KOPT-K1 (cell line): Measurements from ENCODE around the gene CD3G.

Experiments used
- H3K27ac ChIP-seq: fragments of 200-600 bp; sonication (generic); 2 replicates; pipeline ENCODE4 v1.5.1; 2016; ENCODE audit warnings: antibody characterized with exemption, mild to moderate bottlenecking, low read depth, low read length; ENCODE audit not compliant: poor library complexity, severe bottlenecking
- H3K36me3 ChIP-seq: fragments of 200-600 bp; sonication (generic); 2 replicates; pipeline ENCODE4 v1.5.1; 2017; ENCODE audit warnings: antibody characterized with exemption, mild to moderate bottlenecking, low read length, moderate library complexity; ENCODE audit not compliant: insufficient read depth
- H3K9me3 ChIP-seq: fragments of 200-600 bp; sonication (generic); 2 replicates; pipeline ENCODE4 v1.5.1; 2017; ENCODE audit warnings: antibody characterized with exemption, low read length, mild to moderate bottlenecking; ENCODE audit not compliant: insufficient read depth, poor library complexity, severe bottlenecking

Gene CD3G

GRCh38 chr11:118342503-118343161, 1.5 kb upstream of the CD3G start, which contains the start of gene CD3D:
CD3D (minus strand) TSS chr11:118342705; CDS start chr11:118342607, 98 bp downstream.
- Histone ChIP-seq H3K9me3 (no peaks in the 10 kb centered on the region), H3K36me3 (peaks cover 66% of the 10 kb centered on the region), H3K27ac (peak within 1 kb of the TSS; percentile 99)

GRCh38 chr11:118343248-118343647, 896 bp upstream of the CD3G start:
- Histone ChIP-seq H3K27ac (peak overlapping the region; percentile 99), H3K36me3 (peaks cover 66% of the 10 kb centered on the region), H3K9me3 (no peaks in the 10 kb centered on the region)

- no peak overlapping the region for H3K27ac ChIP-seq
- H3K9me3 ChIP-seq = no peaks in the 10 kb centered on the region
- H3K36me3 ChIP-seq = peaks cover 92% of the 10 kb centered on the region
These were observed 5.3 kb downstream of the CD3G start for GRCh38 chr11:118349475-118349874.

GRCh38 chr11:118353084-118353710, 9.1 kb downstream of the CD3G start:
- Histone ChIP-seq H3K27ac (no peak overlapping the region), H3K9me3 (no peaks in the 10 kb centered on the region), H3K36me3 (peaks cover 69% of the 10 kb centered on the region)

GRCh38 chr11:118358071-118358470, 13.9 kb downstream of the CD3G start:
- H3K36me3 ChIP-seq = peaks cover 26% of the 10 kb centered on the region
- no peaks in the 10 kb centered on the region for H3K9me3 ChIP-seq
- H3K27ac ChIP-seq = no peak overlapping the region

GRCh38 chr11:118359295-118359958, 15.3 kb downstream of the CD3G start, which contains the start of gene UBE4A:
UBE4A (plus strand) TSS chr11:118359600; CDS start chr11:118365081, 5,481 bp downstream.
- H3K36me3 ChIP-seq = peaks cover 26% of the 10 kb centered on the region
- peak within 1 kb of the TSS; percentile 67 for H3K27ac ChIP-seq
- H3K9me3 ChIP-seq = no peaks in the 10 kb centered on the region

GRCh38 chr11:118364956-118365615, 20.9 kb downstream of the CD3G start:
- peaks cover 77% of the 10 kb centered on the region for H3K36me3 ChIP-seq
- H3K27ac ChIP-seq = no peak overlapping the region
- no peaks in the 10 kb centered on the region for H3K9me3 ChIP-seq

GRCh38 chr11:118366287-118366686, 22.1 kb downstream of the CD3G start:
- H3K36me3 ChIP-seq = peaks cover 89% of the 10 kb centered on the region
- H3K9me3 ChIP-seq = no peaks in the 10 kb centered on the region
- H3K27ac ChIP-seq = no peak overlapping the region

GRCh38 chr11:118370774-118371173, 26.6 kb downstream of the CD3G start:
- peaks cover 100% of the 10 kb centered on the region for H3K36me3 ChIP-seq
- H3K27ac ChIP-seq = no peak overlapping the region
- H3K9me3 ChIP-seq = no peaks in the 10 kb centered on the region

- peaks cover 100% of the 10 kb centered on the region for H3K36me3 ChIP-seq
- H3K27ac ChIP-seq = no peak overlapping the region
- no peaks in the 10 kb centered on the region for H3K9me3 ChIP-seq
These were observed 29.1 kb downstream of the CD3G start for GRCh38 chr11:118373263-118373662.

GRCh38 chr11:118373871-118374270, 29.7 kb downstream of the CD3G start:
- Histone ChIP-seq H3K9me3 (no peaks in the 10 kb centered on the region), H3K27ac (no peak overlapping the region), H3K36me3 (peaks cover 100% of the 10 kb centered on the region)

- Histone ChIP-seq H3K36me3 (peaks cover 100% of the 10 kb centered on the region), H3K27ac (no peak overlapping the region), H3K9me3 (no peaks in the 10 kb centered on the region)
These were observed 30.6 kb downstream of the CD3G start for GRCh38 chr11:118374729-118375128.

- Histone ChIP-seq H3K36me3 (peaks cover 100% of the 10 kb centered on the region), H3K9me3 (no peaks in the 10 kb centered on the region), H3K27ac (no peak overlapping the region)
These were observed 31.8 kb downstream of the CD3G start for GRCh38 chr11:118375978-118376377.

- H3K9me3 ChIP-seq = no peaks in the 10 kb centered on the region
- no peak overlapping the region for H3K27ac ChIP-seq
- H3K36me3 ChIP-seq = peaks cover 100% of the 10 kb centered on the region
These were observed 35.4 kb downstream of the CD3G start for GRCh38 chr11:118379497-118379896.

GRCh38 chr11:118380571-118380970, 36.4 kb downstream of the CD3G start:
- Histone ChIP-seq H3K9me3 (no peaks in the 10 kb centered on the region), H3K36me3 (peaks cover 100% of the 10 kb centered on the region)

More at GRCh38 chr11:118380571-118380970, 36.4 kb downstream of the CD3G start:
- no peak overlapping the region for H3K27ac ChIP-seq
